Panc1 (cell line): ENCODE data around the gene AKAP6.

Experiments used
- POLR2AphosphoS5 ChIP-seq: IDR thresholded peaks from 2 replicates; pipeline ENCODE4 v1.6.1; 2012; ENCODE audit warnings: mild to moderate bottlenecking, low read depth, low read length, moderate library complexity
- SIN3A ChIP-seq: IDR thresholded peaks from 2 replicates; pipeline ENCODE4 v1.6.1; 2012; ENCODE audit warnings: low read depth, mild to moderate bottlenecking, low read length, moderate library complexity, borderline replicate concordance; ENCODE audit not compliant: insufficient read depth
- TCF7L2 ChIP-seq: IDR thresholded peaks from 2 replicates; pipeline ENCODE4 v1.6.1; 2011; ENCODE audit warnings: mild to moderate bottlenecking, low read depth, low read length, inconsistent platforms
- TF ChIP-seq, protein P1 (sequence below): fragments of 450-650 bp; IDR thresholded peaks from 2 replicates; pipeline ENCODE4 v1.5.1; 2017; ENCODE audit warnings: mild to moderate bottlenecking
- TF ChIP-seq, protein P2 (sequence below), 2 experiments: IDR thresholded peaks; 2 replicates each; pipeline ENCODE4 v1.6.1; 2011 to 2012; ENCODE audit warnings: low read depth in 2 of 2, control low read depth in 1 of 2, low read length in 1 of 2, mild to moderate bottlenecking in 1 of 2, moderate library complexity in 1 of 2; ENCODE audit not compliant: insufficient read depth in 1 of 2

DNA sequence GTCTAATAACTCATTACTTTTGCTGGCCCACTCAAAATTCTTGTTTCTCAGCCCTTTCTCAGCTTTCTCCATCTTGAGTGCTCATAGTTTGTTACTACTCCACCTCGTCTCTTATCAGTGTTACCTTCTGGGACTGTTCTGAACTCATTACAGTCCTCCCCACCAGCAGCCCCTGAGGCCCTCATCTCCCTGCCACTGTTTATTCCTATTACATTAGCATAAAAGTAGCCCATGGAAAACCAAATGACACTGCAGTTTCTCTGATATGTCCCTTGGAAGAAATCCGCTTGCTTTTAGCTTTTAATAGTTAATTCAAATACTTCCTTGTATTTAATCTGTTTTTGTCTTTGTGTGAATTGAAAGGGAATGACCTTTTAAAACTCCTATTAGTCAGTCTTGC, 7.6 kb downstream of the AKAP6 start:
- TF ChIP-seq, protein P1, sequence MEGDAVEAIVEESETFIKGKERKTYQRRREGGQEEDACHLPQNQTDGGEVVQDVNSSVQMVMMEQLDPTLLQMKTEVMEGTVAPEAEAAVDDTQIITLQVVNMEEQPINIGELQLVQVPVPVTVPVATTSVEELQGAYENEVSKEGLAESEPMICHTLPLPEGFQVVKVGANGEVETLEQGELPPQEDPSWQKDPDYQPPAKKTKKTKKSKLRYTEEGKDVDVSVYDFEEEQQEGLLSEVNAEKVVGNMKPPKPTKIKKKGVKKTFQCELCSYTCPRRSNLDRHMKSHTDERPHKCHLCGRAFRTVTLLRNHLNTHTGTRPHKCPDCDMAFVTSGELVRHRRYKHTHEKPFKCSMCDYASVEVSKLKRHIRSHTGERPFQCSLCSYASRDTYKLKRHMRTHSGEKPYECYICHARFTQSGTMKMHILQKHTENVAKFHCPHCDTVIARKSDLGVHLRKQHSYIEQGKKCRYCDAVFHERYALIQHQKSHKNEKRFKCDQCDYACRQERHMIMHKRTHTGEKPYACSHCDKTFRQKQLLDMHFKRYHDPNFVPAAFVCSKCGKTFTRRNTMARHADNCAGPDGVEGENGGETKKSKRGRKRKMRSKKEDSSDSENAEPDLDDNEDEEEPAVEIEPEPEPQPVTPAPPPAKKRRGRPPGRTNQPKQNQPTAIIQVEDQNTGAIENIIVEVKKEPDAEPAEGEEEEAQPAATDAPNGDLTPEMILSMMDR = no peak
- TF ChIP-seq, protein P2, sequence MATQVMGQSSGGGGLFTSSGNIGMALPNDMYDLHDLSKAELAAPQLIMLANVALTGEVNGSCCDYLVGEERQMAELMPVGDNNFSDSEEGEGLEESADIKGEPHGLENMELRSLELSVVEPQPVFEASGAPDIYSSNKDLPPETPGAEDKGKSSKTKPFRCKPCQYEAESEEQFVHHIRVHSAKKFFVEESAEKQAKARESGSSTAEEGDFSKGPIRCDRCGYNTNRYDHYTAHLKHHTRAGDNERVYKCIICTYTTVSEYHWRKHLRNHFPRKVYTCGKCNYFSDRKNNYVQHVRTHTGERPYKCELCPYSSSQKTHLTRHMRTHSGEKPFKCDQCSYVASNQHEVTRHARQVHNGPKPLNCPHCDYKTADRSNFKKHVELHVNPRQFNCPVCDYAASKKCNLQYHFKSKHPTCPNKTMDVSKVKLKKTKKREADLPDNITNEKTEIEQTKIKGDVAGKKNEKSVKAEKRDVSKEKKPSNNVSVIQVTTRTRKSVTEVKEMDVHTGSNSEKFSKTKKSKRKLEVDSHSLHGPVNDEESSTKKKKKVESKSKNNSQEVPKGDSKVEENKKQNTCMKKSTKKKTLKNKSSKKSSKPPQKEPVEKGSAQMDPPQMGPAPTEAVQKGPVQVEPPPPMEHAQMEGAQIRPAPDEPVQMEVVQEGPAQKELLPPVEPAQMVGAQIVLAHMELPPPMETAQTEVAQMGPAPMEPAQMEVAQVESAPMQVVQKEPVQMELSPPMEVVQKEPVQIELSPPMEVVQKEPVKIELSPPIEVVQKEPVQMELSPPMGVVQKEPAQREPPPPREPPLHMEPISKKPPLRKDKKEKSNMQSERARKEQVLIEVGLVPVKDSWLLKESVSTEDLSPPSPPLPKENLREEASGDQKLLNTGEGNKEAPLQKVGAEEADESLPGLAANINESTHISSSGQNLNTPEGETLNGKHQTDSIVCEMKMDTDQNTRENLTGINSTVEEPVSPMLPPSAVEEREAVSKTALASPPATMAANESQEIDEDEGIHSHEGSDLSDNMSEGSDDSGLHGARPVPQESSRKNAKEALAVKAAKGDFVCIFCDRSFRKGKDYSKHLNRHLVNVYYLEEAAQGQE (IDR thresholded peaks at IDR 0.05; ENCODE audit: insufficient read depth in 1 of 2, low read depth in 2 of 2, low read length in 1 of 2) = no peak
- TF ChIP-seq POLR2AphosphoS5 (no peak), SIN3A (no peak), TCF7L2 (no peak)
